Transverse colon (tissue), 4 donors: Measurements from ENCODE around the gene KRTAP5-10. TPM values are rescaled to one million over a fixed set of nuclear protein-coding genes. Genes with fewer than 3 reads are reported as not detected.
"Not testable (repeated sequence)": the region's sequence is repeated elsewhere in the genome, so short reads cannot be mapped to it uniquely, and the experiment has no call there.

Experiments
- DNase-seq: peaks from one replicate; pipeline ENCODE4 v3.0.0-alpha.2; 2019
- H3K27ac ChIP-seq, 4 donors: fragments of 200-600 bp; sonication (generic); 2 replicates each; pipeline ENCODE4 v1.5.1; 2016 to 2018; ENCODE audit warnings: inconsistent platforms in 4 of 4
- H3K27me3 ChIP-seq: fragments of 200-600 bp; sonication (generic); 2 replicates; pipeline ENCODE4 v1.5.1; 2017; ENCODE audit warnings: inconsistent platforms
- H3K36me3 ChIP-seq, 4 donors: fragments of 200-600 bp; sonication (generic); 2 replicates each; pipeline ENCODE4 v1.5.1; 2017 to 2019; ENCODE audit warnings: inconsistent platforms in 4 of 4
- H3K4me1 ChIP-seq, 4 donors: fragments of 200-600 bp; sonication (generic); 2 replicates each; pipeline ENCODE4 v1.5.1; 2017 to 2020; ENCODE audit warnings: inconsistent platforms in 4 of 4
- H3K4me3 ChIP-seq, 4 donors: fragments of 200-600 bp; sonication (generic); 1 replicate in 1 of 4; 2 replicates in 3 of 4; pipeline versions ENCODE4 v1.5.1 to v1.6.1; 2017 to 2019; ENCODE audit warnings: inconsistent platforms in 4 of 4
- H3K9me3 ChIP-seq, 2 donors: fragments of 200-600 bp; sonication (generic); 2 replicates each; pipeline ENCODE4 v1.5.1; 2017 to 2019; ENCODE audit warnings: inconsistent platforms in 2 of 2
- WGBS, 2 donors: methylation state at CpG; one replicate each; pipeline ENCODE4 v1.1.5; 2018; ENCODE audit warnings: low coverage in 1 of 2; 5-methylcytosine and 5-hydroxymethylcytosine counted together
- in situ Hi-C, 4 donors: fragments of 200-750 bp; cut with MboI; loops; one replicate each; pipeline versions ENCODE4 v1.15.0 to v1.15.1; 2017; ENCODE audit warnings: low sequenced_read_pairs in 3 of 4, low pct_ligation_motif_present in 1 of 4, low pct_unique_long_range_greater_than_20kb in 1 of 4
- intact Hi-C: fragments of 100-400 bp; cut with DNase I; formaldehyde crosslinking; loops from one replicate; pipeline ENCODE4 v1.15.1; 2023; ENCODE audit warnings: low total_unique reads
- total RNA-seq, 4 donors: library from RNA; depleted of rRNA; stranded (reverse); fragments of >200 nt; gene quantifications; one replicate each; pipeline ENCODE4 v1.1.0, GENCODE V29; 2016
- TF ChIP-seq, protein P1 (sequence below), 5 experiments: fragments of 200-600 bp in 3 of 5; fragments of 450-650 bp in 2 of 5; sonication (generic) in 3 of 5; IDR thresholded peaks; 1 replicate in 2 of 5; 2 replicates in 3 of 5; pipeline ENCODE4 v1.5.1; 2016 to 2017; ENCODE audit warnings: antibody characterized with exemption in 5 of 5, inconsistent platforms in 3 of 5, mild to moderate bottlenecking in 2 of 5, moderate library complexity in 1 of 5

Gene KRTAP5-10
- total RNA-seq, 4 donors from 2014 or later = 1.8 TPM; not detected in 3

GRCh38 chr11:71589546-71589920, 24.2 kb downstream of the KRTAP5-10 start:
- H3K4me3 ChIP-seq, intact Hi-C loops, H3K27ac ChIP-seq, H3K4me1 ChIP-seq, H3K9me3 ChIP-seq, DNase-seq, H3K36me3 ChIP-seq, in situ Hi-C loops, H3K27me3 ChIP-seq: not testable (repeated sequence)
- 46 to 50% methylated on average over 1 to 8 of the region's 8 CpGs for WGBS, 2 donors

GRCh38 chr11:71603221-71603620, 37.9 kb downstream of the KRTAP5-10 start:
- H3K4me3 ChIP-seq, H3K4me1 ChIP-seq, DNase-seq, H3K27ac ChIP-seq, in situ Hi-C loops, H3K9me3 ChIP-seq, intact Hi-C loops, H3K36me3 ChIP-seq: not testable (repeated sequence)
- peaks cover 42% of the 10 kb centered on the region for H3K27me3 ChIP-seq
- WGBS, 2 donors = 66% methylated on average over 9 of the region's 11 CpGs; no CpG with 5 or more reads in 1 of the 2 donors

GRCh38 chr11:71604798-71605488, 39.6 kb downstream of the KRTAP5-10 start:
- H3K4me3 ChIP-seq, H3K36me3 ChIP-seq, H3K27ac ChIP-seq, in situ Hi-C loops, H3K9me3 ChIP-seq, H3K4me1 ChIP-seq, intact Hi-C loops: not testable (repeated sequence)
- TF ChIP-seq, protein P1, sequence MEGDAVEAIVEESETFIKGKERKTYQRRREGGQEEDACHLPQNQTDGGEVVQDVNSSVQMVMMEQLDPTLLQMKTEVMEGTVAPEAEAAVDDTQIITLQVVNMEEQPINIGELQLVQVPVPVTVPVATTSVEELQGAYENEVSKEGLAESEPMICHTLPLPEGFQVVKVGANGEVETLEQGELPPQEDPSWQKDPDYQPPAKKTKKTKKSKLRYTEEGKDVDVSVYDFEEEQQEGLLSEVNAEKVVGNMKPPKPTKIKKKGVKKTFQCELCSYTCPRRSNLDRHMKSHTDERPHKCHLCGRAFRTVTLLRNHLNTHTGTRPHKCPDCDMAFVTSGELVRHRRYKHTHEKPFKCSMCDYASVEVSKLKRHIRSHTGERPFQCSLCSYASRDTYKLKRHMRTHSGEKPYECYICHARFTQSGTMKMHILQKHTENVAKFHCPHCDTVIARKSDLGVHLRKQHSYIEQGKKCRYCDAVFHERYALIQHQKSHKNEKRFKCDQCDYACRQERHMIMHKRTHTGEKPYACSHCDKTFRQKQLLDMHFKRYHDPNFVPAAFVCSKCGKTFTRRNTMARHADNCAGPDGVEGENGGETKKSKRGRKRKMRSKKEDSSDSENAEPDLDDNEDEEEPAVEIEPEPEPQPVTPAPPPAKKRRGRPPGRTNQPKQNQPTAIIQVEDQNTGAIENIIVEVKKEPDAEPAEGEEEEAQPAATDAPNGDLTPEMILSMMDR (IDR thresholded peaks at IDR 0.05) = peak; percentile 25 to 48 (median 39)
- DNase-seq = peak; percentile 17
- WGBS, 2 donors = 30% methylated on average over 4 of the region's 17 CpGs; no CpG with 5 or more reads in 1 of the 2 donors
- H3K27me3 ChIP-seq = peaks cover 52% of the 10 kb centered on the region

- DNase-seq, in situ Hi-C loops, H3K27ac ChIP-seq, H3K36me3 ChIP-seq, H3K9me3 ChIP-seq, H3K4me1 ChIP-seq, intact Hi-C loops: not testable (repeated sequence)
- H3K4me3 ChIP-seq = peak overlapping the region in 1 of 4 donors; percentile 12
- peaks cover 48% of the 10 kb centered on the region for H3K27me3 ChIP-seq
- 15 to 50% methylated on average over 2 to 32 of the region's 48 CpGs for WGBS, 2 donors
These were observed 41.6 kb downstream of the KRTAP5-10 start for GRCh38 chr11:71606853-71607519.

DNA sequence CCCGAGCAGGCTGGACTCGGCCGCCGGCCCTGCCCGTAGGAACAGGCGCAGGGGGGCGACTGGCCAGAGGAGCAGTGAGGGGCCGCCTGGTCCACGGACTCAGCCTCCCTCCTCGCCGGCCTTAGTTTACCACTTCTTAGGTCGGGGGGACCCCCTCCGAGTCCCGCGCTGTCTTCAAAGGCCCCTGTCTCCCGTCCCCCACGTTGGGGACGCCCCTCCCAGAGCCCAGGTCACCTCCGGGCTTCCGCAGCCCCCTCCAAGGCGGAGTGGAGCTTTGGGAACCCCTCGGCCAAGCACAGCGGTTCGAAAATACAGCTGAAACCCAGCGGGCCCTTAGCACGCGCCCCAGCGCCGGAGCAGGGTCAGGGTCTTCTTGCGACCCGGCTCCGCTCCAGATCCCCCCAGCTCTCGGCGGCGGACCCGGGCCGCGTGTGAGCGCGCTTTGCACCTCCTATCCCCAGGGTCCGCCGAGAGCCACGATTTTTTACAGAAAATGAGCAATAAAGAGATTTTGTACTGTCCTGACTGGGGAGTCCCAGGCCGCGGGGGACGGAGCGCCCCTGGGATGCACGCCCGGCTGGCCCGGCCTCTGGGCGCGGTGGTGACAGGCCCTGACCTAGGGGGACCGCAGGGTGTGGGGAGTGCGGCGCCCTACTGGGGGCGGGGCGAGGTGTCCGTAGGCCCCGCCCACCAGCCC, 42.3 kb downstream of the KRTAP5-10 start:
- H3K36me3 ChIP-seq, H3K9me3 ChIP-seq, DNase-seq, intact Hi-C loops, in situ Hi-C loops, H3K27ac ChIP-seq, H3K4me1 ChIP-seq: not testable (repeated sequence)
- WGBS, 2 donors = 9% methylated on average over 40 of the region's 59 CpGs; no CpG with 5 or more reads in 1 of the 2 donors
- H3K4me3 ChIP-seq = peak overlapping the region in 1 of 4 donors; percentile 12
- H3K27me3 ChIP-seq = peaks cover 44% of the 10 kb centered on the region

DNA sequence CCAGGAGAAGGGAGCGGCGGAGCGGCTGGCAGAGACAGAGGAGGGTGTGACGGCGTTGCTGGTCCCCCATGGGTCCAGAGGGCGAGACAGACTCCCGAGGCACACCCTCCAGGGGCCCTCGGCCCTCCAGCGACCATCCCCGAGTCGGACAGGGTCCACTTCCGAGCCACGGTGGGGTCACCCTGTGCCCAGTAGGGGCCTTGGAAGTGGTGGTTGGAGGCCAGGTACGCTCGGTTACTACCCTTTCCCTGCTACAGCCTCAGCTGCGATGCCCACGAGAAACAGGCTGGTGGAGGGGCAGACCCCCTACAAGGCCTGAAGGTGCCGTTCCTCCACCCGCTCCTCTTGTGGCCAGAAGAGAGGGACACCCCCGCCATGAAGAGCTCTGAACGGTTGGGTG, 42.9 kb downstream of the KRTAP5-10 start:
- H3K4me3 ChIP-seq, in situ Hi-C loops, H3K9me3 ChIP-seq, intact Hi-C loops, H3K36me3 ChIP-seq, H3K4me1 ChIP-seq, H3K27ac ChIP-seq, DNase-seq: not testable (repeated sequence)
- peaks cover 38% of the 10 kb centered on the region for H3K27me3 ChIP-seq
- 16% methylated on average over 10 of the region's 21 CpGs; no CpG with 5 or more reads in 1 of the 2 donors for WGBS, 2 donors

- intact Hi-C loops = not testable (repeated sequence)
These were observed 46.0 kb downstream of the KRTAP5-10 start for GRCh38 chr11:71611218-71611910.

DNA sequence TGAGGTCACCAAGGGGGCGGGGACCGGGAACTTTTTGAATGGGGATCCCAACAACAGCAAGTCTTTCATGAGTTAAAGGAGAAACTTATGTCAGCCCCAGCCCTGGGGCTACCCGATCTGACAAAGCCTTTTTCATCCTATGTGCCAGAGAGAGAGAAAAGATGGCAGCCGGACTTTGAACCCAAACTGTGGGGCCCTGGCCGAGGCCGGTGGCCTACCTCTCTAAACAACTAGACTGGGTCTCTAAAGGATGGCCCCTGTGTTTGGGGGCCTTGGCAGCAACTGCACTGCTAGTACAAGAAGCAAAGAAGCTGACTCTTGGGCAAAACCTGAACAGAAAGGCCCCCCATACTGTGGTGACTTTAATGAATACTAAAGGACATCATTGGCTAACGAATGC, 48.6 kb downstream of the KRTAP5-10 start:
- H3K27me3 ChIP-seq, H3K4me3 ChIP-seq, DNase-seq, H3K9me3 ChIP-seq, H3K36me3 ChIP-seq, H3K27ac ChIP-seq, H3K4me1 ChIP-seq, in situ Hi-C loops, intact Hi-C loops: not testable (repeated sequence)
- 64% methylated on average over 7 of the region's 7 CpGs; no CpG with 5 or more reads in 1 of the 2 donors for WGBS, 2 donors

More at GRCh38 chr11:71611218-71611910, 46.0 kb downstream of the KRTAP5-10 start:
- H3K27ac ChIP-seq, H3K36me3 ChIP-seq, in situ Hi-C loops, H3K4me3 ChIP-seq, H3K4me1 ChIP-seq, DNase-seq, H3K9me3 ChIP-seq: not testable (repeated sequence)
- 70 to 79% methylated on average over 6 to 21 of the region's 21 CpGs for WGBS, 2 donors
- peaks cover 27% of the 10 kb centered on the region for H3K27me3 ChIP-seq

DNA sequence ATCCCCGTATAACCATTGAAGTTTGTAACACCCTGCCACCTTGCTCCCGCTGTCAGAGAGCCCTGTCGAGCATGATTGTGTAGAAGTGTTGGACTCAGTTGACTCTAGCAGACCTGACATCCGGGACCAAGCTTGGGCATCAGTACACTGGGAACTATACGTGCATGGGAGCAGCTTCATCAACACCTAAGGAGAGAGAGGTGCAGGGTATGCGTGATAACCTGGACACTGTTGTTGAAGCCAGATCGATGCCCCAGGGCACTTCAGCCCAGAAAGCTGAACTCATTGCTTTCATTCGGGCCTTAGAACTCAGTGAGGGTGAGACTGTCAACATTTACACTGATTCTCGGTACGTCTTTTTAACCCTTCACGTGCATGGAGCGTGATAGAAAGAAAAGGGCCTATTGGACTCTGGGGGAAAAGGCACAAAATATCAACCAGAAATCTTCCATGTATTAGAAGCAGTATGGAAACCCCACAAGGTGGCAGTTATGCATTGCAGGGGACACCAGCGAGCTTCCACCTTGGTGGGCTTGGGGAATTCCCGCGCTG, 49.1 kb downstream of the KRTAP5-10 start:
- 50 to 55% methylated on average over 6 to 15 of the region's 15 CpGs for WGBS, 2 donors
- DNase-seq, H3K27ac ChIP-seq, H3K4me1 ChIP-seq, H3K4me3 ChIP-seq, H3K27me3 ChIP-seq, intact Hi-C loops, H3K9me3 ChIP-seq, in situ Hi-C loops, H3K36me3 ChIP-seq: not testable (repeated sequence)
